DMS79 treated with DMSO at 0.1 percent for 48 hours (cell line): ENCODE measurements around the gene MSMB.
A peak's percentile ranks its signal among the peaks of the same experiment; 100 is the strongest.

Experiments used
- DNase-seq: peaks from one replicate; lab custom pipeline; 2025; lab: John Stamatoyannopoulos, UW

MSMB gene

DNA sequence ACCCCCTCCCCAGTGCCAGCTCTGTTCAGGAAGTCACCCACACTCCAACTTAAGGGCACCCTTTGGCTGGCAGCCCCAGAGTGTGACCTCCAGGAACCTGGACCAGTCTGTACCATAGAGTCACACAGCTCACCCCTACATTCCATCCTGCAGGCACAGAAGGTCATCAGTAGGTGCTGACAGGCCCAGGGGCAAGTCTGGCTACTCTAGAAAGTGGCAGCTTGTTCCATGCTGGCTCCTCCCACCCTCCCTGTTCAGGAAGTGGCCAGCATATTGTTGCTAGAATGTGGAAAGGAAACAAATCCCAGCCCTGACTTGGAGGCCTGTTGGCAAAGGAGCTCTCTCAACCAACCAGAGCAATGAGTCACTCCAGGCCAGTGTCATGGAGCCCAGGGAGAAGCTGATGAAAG, 12.5 kb downstream of the MSMB start:
- no peak for DNase-seq

DNA sequence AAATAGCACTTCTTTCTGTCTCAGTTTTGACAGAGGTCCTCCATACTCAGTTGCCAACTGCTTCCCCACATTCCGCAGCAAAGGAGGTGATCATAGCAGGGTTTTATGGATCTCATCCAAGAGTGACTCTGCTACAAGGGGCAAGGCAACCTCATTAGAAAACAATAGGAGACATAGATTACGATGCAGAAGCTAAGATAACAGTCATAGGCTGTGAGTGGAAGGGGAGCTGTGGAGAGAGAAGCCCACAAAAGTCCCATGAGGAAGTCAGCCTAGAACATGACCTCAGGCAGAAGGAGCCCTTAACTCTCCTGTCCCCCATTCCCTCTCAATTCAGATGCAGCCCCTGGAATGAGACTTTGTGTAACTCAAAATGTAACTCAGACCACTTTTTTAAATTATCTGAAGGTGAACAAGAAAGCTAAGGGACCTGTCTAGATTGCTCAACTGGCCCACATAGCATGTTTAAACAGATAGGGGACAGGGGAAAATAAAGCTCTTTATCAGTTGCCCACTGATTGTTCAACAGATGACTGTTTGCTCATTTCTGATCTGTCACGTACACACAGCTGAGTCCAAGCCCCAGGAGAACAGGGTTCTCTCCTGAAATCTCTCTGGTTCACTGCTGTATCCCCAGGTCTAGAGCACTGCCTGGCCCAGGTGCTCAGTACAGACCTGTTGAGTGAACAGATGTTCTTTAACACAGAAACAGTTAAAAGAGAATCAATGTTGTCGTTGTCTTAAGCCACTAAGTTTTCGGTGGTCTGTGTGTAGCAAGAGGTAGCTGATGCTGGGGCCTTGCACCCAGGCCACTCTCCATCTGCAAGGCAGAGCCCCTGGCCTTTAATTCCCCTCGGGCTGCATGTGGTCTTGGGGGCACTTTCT, 14.2 kb downstream of the MSMB start:
- DNase-seq = no peak

DNA sequence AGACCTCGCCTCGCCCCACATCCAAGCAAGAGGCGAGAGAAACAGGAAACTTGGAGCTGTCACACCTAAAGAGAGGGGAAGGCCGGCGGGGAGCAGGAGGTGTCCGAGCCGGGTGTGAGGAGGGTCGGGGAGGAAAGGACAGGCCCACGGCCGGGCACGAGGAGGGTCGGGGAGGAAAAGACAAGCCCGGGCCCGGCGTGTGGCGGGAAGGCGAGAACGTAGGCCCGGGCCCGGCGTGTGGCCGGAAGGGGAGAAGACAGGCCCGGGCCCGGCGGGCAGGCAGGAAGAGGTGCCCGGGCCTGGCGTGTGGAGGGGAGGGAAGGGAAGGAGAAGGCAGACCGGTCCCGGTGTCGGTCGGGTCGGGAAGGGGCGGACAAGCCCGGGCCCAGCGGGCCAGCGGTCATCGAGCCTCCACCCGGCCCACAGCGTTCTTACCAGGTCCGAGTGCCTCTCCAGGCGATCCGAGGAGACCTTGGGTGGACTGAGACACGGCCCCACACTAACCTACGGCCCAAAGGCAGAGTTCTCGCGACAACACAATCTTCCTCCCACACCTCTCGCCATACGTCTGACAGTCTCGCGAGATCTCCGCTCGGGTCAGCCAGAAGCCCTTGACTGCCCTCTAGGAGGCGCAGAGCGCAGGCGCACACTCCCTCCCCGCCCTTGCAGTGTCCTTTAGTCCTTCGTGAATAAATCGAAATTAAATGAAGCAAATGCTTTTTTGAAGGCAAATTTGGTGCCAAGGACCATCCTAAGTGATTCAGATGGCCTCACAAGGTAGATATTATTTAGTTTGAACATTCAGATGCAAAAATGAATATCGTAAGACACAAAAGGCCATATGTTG, 15.8 kb downstream of the MSMB start, which contains the start of gene NCOA4:
NCOA4 (minus strand) TSS at position 533 of the 847 bp plus-strand sequence. CDS start 13,943 bp downstream, outside the sequence.
- peak; percentile 78 for DNase-seq

DNA sequence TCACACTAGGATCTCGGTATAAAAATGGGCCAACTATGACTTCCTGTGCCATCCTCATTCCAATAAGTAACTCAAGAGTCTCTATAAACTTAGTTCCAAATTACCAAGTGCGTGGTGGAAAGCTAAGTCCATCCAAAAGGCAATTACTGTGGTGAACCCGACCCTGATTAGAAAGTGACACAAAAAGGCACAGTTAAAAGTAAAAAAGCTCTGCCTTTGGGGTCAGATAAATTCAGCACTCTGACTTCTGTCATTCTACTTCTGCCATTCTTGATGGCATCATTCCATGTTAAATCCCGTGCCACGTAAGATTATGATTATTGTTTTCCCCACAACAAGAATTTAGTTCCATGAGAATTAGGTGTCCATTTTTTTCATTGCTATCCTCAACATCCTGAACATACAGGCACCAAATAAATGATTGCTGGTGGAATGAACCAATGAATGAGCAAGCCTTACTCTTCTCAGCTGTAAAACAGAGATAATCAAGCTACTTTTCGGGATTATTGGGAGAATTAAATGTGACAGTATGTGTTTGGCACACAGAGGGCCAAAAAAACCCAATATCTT, 16.5 kb downstream of the MSMB start:
- no peak for DNase-seq

DNA sequence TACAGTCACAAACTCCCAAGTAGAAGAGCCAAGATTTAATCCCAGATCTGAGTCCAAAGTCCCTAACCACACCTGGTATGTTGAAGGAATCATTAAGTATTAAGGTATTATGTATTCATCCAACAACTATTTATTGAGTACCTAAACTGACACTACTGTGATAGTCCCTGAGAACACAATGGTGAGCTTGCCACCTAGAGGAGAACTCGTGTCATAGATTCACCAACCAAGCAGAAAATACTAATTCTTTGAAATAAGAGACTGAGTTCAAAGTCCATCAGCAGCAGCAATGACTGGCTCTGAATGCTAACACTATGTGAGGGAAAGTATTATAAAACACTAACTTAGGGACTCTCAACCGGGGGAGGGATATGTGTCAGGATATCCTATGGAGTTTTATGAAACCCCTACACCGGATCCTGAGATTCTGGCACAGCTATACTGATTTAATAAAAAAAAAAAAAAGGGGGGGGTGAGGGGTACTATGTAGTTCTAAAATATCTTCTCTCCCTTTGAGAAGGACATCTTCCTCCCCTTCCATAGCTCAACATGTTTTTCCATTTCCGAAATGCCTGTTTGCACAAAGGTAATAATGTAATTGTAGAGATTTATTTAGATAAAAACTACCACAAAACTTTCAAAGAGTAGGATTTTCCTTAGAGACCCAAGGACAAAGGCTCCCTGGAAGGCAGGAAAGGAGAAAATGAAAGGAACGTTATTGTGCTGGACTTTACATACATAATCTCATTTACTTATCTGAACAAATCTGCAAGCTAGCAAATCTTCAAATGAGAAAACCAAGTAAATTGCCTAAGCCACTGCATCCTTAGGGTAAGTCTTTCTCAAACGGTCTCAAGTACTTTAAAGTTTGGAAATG, 17.2 kb downstream of the MSMB start:
- no peak for DNase-seq

DNA sequence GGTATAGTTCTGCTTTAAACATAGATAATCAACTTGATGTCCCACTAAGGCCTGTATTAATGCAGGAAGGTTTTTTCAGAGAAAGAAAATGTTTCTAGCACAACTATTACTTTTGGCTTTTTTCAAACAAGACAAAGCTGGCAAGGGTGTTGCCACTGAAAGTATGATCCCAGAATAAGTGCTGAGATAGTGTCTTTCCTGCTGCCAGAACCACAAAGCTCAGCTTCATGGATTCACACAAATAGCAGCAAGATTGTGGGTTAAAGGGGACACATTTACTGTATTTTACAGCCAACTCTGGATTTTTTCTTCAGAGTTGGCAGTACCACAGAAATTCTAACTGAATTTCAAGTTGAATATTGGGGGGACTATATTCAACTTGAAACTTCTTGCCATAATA, 20.0 kb downstream of the MSMB start:
- no peak for DNase-seq

DNA sequence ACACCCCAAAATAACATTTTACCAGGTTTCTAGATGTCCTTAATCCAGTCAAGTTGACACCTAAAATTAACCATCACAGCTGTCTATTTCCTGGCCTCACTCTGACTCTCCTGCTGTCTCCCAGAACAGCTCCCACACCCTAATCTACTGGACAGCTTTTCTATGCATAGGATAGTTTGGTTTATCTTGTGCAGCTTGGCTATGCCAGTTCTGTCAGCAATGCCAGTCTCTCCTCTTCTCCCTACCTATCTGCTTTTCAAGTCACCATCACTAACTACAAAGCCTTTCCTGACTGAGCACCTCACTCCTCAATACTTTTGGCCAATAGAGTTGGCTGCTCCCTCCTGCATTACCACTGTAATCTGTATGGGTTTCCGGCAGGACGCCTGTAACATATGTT, 20.7 kb downstream of the MSMB start:
- DNase-seq = no peak

DNA sequence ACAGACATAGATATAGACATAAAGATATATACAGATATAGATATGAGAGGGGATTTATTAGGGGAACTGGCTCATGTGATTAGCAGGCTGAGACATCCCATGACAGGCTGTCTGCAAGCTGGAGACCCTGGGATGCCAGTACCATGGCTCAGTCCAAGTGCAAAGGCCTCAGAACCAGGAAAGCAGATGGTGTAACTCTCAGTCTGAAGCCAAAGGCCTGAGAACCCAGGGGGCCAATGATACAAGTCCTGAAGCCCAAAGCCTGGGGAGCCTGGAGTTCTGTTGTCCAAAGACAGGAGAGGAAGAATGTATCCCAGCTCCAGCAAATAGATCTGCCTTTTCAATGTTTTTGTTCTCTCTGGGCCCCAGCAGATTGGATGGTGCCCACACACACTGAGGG, 21.1 kb downstream of the MSMB start:
- DNase-seq = no peak

DNA sequence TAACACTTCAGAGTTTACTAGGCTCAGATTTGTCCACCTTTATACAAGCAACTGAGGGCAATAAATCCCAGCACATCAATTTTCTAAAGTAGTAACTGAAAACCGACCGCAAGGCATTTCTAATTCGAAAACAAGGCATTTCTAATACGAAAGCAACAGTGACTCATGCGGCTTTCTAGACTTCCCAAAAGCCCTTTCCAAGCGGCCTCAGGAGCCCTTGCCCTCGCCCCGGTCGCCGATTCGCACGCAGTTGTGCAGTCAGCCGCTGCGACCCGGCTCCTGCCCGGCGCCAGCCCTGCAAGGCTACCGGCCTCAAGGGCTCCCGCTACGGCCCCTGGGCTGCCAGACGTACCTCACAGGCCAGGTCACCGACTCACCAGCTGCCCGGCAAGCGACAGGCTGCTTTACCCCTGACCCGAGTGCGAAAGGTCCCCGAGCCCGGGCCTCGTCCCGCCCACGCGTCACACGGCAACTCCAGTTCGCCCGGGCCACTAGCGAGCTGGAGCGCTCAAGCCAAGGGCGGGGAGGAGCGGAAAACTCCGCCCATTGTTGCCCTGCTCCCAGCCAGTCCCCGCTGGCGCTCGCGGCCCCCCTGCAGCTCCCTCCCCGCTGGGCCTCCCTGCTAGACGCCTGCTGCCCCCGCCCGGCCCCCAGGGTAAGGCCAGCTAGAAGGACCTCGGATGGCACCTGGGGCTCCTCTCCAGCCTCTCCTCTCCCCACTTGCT, 22.9 kb downstream of the MSMB start:
- peak; percentile 38 for DNase-seq

DNA sequence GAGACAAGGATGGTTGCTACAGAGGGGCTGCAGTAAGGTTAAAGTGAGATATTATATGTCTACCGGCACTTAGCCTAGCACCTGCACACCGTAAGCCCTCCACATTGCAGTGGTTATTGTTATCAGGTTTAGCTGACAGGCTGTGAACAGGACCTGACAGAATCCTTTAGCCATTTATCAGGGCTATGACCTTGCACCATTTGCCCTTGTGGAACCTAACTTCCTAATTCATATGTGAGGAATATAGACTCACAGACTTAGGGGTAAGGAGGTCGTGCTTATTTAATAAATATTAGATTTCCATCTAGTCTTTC, 25.8 kb downstream of the MSMB start:
- no peak for DNase-seq

DNA sequence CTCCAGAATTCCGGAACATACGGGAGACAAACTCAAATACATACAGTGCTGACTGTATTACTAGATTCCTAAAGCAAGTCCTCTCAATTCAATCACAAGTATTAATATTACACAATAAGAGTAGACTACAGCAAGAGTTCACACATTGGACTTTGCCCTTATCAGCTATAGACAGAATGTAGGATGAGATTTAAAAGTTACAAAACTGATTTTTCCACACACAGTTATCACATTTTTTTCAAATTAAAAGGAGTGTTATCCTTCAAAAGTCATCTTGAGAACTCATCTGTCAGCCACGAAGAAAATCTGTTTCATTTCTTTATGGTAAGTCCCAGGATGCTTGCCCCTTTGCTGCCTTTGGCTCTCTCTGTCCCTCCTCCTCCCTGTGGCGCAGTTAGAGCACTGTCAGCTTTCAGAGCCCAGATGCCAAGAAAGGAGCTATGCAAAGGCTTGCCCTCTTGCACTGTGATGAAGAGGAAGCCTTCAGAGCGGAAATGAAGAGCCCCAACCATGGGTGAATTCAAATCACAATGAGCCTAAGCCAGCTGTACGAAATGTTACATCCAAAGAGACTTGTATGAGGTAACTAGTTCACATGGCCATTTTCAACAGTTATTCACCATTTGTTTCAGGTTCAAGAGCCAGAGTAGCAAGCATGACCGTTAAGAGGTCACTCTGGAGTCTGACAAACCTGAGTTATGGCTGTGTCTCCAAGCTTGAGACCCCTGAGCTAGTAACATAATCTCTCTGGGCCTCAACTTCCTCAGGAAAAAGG, 26.3 kb downstream of the MSMB start:
- no peak for DNase-seq

DNA sequence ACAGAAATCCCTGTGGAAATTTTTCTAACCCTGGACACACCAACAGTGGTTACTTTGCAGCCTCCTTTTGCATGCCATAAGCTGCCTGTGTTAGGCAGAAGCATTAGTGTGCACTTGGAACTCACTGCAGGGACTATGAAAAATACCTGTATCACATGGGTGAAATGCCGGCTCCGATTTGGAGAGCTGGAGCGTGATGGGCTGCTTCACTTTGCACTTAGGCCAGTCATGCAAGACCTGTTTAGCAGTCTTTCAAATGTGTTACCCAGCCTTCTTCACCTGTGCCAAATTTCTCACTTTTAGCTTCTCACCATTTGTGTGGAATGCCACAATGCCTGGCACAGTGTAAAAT, 26.9 kb downstream of the MSMB start:
- DNase-seq = no peak

DNA sequence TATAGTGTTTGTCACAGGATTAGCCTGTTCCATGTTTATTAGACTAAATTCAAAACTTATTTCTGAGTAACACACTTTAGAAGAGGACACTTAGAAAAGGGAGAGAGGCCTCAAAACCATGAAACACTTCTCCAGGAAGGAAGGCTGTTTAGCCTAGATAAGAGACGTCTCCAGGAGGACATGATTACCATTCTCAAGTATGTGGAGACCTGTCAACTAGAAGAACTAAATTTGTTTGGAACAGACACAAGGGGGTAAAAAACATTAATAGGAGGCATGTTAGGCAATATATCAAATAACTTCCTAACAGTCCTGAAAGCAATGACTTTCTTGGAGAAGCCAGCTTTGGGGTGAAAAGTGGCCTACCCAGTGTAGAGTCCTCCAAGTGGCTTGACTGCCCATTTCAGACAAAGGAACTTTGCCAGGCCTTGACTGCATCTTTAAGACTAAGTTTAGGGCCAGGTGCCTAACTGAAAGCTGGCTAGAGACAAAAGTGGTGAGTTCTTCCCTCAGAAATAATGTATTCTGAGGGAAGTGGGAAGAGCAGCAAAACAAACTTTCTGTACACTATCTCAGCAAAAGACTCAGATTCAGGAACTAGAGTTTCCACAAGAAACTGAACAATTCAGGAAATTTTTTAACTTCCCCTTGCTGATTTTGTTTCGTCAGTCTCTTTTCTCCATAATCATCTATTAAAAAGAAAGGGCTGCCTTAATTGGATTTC, 27.5 kb downstream of the MSMB start:
- no peak for DNase-seq

DNA sequence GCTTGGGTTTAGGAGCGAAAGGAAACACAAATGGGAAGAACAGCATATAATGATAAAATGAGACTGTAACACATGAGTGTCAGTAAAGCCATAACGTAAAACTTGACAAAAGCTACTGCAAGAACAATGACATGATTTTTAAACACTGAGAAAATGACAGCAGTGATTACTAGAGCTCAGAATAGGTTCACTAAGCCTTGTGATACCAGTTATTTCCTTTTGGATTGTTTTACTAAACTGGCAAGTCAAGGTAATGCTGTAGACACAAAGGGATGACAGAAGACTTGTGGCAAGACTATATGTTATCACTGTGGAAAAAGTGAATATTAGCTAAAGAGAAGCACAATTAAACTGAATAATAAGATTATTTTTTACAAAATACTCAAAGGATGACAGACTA, 28.3 kb downstream of the MSMB start:
- no peak for DNase-seq

DNA sequence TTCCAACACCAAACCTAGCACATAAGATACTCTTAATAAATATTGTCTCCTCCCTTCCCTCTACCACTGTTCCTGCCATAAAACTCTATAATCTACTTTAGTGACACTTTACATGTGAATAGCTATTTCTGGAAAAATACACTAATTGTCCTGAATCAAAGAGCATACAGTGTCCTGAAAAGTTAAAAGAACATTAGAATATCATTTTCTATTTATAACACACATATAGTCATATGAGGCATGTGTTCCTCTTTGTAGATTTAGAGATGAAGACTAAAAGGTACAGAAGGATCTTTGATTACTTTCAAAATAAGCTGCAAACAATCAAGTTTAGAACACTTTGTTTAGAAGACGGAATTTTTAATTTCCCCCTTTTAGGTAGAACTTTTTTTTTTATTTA, 29.3 kb downstream of the MSMB start:
- DNase-seq = no peak

DNA sequence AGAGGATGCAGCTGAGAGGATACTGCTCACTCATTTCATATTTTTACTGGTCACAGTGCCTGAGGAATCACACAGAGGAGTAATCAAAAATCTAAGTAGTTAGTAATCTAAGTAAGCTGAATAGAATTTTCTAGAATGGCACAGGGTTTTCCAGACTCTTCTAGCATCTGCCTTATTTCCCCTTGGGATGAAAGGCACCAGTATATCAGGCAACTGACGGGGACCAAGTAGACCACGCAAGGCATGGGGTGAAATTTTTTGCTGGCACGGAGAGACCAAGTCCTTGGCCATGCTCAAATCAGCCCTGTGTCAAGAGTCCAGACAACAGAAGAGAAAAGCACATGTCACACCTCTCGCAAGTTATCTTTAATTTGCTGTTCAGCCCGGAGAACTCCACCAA, 29.9 kb downstream of the MSMB start:
- no peak for DNase-seq

DNA sequence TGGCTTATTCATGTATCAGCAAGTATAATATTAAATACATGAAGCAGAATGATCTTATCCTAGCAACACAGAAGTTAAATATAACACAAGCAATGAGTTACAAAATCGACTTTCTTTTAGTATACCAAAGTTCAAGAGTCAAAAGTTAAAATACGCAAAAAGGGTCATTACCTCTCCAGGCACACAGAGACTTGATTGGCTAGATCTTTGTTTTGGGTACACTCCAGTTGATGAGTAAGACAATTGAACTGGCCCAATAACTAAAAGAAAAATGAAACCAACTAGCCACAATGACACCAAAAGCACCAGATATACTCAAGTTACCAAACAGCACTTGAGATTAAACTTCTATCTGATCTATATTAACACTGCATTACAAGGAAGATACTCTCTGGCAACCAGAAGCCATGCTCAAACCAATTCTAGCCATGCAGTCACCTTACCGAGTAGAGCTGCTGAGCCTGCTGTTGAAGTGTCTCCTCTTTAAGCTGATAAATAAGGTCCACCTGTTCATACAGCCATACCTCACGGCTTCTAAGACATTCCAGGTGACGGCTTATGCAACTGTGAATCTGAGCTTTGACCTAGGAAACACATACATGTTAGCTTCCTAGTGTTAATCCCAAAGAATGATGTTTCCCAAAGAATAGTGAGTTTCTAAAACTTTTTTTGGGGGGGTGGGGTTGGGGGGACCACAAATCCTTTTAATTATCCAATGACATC, 31.2 kb downstream of the MSMB start:
- DNase-seq = no peak

DNA sequence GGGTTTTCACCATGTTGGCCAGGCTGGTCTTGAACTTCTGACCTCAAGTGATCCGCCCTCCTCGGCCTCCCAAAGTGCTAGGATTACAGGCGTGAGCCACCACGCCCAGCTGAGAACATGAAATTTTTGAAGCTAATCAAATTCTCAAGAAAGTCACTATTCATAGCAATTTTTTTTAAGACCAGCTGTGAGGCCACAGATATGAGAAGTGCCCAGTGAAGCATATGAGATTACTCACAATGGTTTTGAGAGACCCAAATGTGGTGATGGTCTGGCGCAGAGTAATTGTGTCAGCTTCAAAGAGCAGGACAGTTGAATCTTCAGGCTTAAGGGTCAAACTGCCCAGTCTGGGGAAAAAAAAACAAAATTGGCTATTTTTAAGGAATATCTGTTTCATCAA, 31.9 kb downstream of the MSMB start:
- DNase-seq = no peak

DNA sequence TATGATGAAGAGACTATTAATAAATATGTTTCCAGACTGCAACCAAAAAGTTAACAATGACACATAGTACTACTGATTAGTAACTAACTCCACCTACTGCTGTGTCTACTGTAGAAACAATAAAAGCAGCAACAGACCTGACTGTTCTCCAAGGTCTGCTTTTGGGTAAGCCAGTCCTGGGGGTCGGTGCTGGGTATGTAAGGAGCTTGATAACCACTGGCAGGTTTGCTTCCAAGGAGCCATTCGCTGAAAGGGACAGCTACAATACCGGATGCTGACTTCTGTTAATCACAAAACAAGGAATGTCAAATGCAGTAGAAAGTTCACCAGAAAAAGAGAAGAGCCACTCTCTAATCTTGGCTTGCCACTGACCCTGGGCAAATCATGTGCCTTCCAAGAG, 33.3 kb downstream of the MSMB start:
- DNase-seq = no peak
